ENCODE data around the gene RALY.

The RALY gene

GRCh38 chr20:34064286-34064685, 70.6 kb downstream of the RALY start:
- ChIA-PET POLR2A (no interaction called here), CTCF (interaction anchor here (1.0 to 1.3 kb wide), 2 partner anchors 13 to 201 kb away, joined by 3 to 4 read pairs; no protein-coding TSS in a partner anchor)
- TF ChIP-seq CTCF (IDR thresholded peaks at IDR 0.05; ENCODE audit: control extremely low read depth, extremely low read depth, low read depth, missing control alignments) = no peak
- no peak for DNase-seq (ENCODE audit: extremely low spot score)

- DNase-seq (ENCODE audit: extremely low spot score) = no peak
- no peak for TF ChIP-seq CTCF (IDR thresholded peaks at IDR 0.05; ENCODE audit: control extremely low read depth, extremely low read depth, low read depth, missing control alignments)
- ChIA-PET CTCF (interaction anchor here (0.9 to 1.3 kb wide), 4 partner anchors 16 to 206 kb away, joined by 3 read pairs; no protein-coding TSS in a partner anchor), POLR2A (no interaction called here)
Observed at GRCh38 chr20:34065260-34065659, 71.5 kb downstream of the RALY start.

- DNase-seq (ENCODE audit: extremely low spot score) = no peak
- TF ChIP-seq CTCF (IDR thresholded peaks at IDR 0.05; ENCODE audit: control extremely low read depth, extremely low read depth, low read depth, missing control alignments) = no peak
- ChIA-PET CTCF (interaction anchor here (1.3 to 4.2 kb wide), 2 partner anchors 13 to 15 kb away, joined by 3 to 23 read pairs; no protein-coding TSS in a partner anchor), POLR2A (no interaction called here)
Observed at GRCh38 chr20:34066476-34067090, 72.9 kb downstream of the RALY start.

- no peak for DNase-seq (ENCODE audit: extremely low spot score)
- ChIA-PET POLR2A (interaction anchor here (0.5 kb wide), 1 partner anchor 55 kb away, joined by 6 read pairs; no protein-coding TSS in a partner anchor), CTCF (interaction anchor here (0.6 to 5.4 kb wide), 16 partner anchors 8 to 274 kb away, joined by 3 to 35 read pairs (median 4); no protein-coding TSS in a partner anchor)
- TF ChIP-seq CTCF (IDR thresholded peaks at IDR 0.05; ENCODE audit: control extremely low read depth, extremely low read depth, low read depth, missing control alignments) = no peak
Observed at GRCh38 chr20:34068001-34068400, 74.3 kb downstream of the RALY start.

- CTCF ChIA-PET = interaction anchor here (0.6 to 5.4 kb wide), 39 partner anchors 9 to 612 kb away, joined by 3 to 35 read pairs (median 5); partner anchors contain the start of gene RALY
- peak; percentile 49 for DNase-seq (ENCODE audit: extremely low spot score)
- POLR2A ChIA-PET = interaction anchor here (1.0 kb wide), 1 partner anchor 76 kb away, joined by 3 read pairs; the partner anchor contains the start of gene RALY
- peak; percentile 74 for TF ChIP-seq CTCF (IDR thresholded peaks at IDR 0.05; ENCODE audit: control extremely low read depth, extremely low read depth, low read depth, missing control alignments)
Observed at GRCh38 chr20:34069341-34070078, 75.8 kb downstream of the RALY start.

DNA sequence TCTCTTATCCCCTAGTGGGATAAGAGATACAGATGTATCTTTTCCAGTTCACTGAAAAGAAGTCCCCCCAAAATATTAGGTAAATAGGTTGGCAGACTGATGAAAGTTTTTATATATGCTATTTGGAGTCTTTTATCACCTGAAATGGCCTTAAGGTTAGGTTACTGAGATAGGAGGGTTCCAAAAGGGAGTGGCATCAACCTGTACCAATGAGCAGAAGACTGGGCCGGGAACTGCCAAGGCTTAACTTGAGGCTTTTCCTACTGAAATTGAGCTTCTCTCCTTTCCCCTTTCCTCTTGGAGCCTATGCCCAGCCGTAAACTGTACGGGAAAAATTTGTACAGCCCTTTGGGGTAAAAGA, 76.3 kb downstream of the RALY start:
- ChIA-PET POLR2A (no interaction called here), CTCF (interaction anchor here (0.6 to 5.4 kb wide), 24 partner anchors 9 to 612 kb away, joined by 3 to 35 read pairs (median 5); no protein-coding TSS in a partner anchor)
- no peak for TF ChIP-seq CTCF (IDR thresholded peaks at IDR 0.05; ENCODE audit: control extremely low read depth, extremely low read depth, low read depth, missing control alignments)
- no peak for DNase-seq (ENCODE audit: extremely low spot score)
